ENCODE data around the gene TFDP2.

DNA sequence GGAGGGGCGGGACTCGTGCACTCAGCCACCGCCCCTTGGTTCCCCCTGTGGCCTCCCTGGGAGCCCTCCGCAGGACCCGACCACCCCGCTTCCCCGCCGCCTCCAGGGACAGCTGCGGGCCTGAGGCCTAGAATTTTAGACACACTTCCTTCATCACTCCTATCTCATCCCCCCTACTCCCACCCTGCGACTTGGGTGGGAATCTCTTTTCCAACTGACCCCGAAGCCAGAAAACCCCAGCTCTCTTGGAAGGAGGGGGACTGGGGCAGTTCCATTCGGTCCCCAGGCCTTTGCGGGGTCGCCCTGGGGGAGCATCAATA is 289 bp upstream of the TFDP2 start:
- no peak for TF ChIP-seq EZH2phosphoT487 (IDR thresholded peaks at IDR 0.05; ENCODE audit: low read depth)
- TF ChIP-seq, protein P1, sequence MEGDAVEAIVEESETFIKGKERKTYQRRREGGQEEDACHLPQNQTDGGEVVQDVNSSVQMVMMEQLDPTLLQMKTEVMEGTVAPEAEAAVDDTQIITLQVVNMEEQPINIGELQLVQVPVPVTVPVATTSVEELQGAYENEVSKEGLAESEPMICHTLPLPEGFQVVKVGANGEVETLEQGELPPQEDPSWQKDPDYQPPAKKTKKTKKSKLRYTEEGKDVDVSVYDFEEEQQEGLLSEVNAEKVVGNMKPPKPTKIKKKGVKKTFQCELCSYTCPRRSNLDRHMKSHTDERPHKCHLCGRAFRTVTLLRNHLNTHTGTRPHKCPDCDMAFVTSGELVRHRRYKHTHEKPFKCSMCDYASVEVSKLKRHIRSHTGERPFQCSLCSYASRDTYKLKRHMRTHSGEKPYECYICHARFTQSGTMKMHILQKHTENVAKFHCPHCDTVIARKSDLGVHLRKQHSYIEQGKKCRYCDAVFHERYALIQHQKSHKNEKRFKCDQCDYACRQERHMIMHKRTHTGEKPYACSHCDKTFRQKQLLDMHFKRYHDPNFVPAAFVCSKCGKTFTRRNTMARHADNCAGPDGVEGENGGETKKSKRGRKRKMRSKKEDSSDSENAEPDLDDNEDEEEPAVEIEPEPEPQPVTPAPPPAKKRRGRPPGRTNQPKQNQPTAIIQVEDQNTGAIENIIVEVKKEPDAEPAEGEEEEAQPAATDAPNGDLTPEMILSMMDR (IDR thresholded peaks at IDR 0.05; ENCODE audit: low read depth, low read length) = no peak

All from OCI-LY3 (cell line).